EL (cell line): ENCODE results near the gene CATSPERD.
A peak's percentile ranks its signal among the peaks of the same experiment; 100 is the strongest.
"Not testable (repeated sequence)": the region's sequence is repeated elsewhere in the genome, so short reads cannot be mapped to it uniquely, and the experiment has no call there.

ENCODE experiments used
- DNase-seq: peaks from one replicate; pipeline ENCODE4 v3.0.0-alpha.2; 2016

The CATSPERD gene

DNA sequence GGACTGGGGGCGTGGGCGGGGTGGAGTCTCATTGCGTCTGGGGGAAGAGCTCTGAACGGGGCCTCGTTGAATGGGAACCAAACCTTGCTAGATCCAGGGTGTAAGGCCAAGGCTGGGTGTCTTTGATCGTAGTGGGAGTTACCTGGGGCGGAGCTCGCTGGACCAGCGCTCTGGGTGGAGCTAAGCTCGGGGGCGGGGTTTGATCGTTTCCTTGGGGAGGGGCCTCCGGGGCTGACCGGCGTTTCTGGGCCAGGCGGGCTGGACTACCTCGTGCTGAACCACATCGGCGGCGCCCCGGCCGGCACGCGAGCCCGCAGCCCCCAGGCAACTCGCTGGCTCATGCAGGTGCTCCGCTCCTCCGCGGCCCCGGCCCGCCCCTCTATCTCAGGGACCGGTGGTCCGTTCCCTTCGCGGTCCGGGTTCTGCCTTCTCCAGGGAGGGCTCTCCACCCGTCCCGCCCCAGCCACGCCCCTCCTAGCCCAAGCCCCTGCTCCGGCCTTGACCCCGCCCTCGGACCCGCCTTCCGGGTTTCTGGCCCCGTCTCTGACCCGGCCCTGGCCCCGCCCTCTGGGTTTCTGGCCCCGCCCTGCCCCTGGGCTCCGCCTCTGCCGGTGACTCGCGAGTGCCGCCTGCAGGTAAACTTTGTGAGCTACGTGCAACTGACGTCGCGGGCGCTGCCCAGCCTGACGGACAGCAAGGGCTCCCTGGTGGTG, 33.6 kb upstream of the CATSPERD start:
- peak; percentile 95 for DNase-seq

GRCh38 chr19:5687360-5688198, 32.9 kb upstream of the CATSPERD start:
- DNase-seq = no peak

DNA sequence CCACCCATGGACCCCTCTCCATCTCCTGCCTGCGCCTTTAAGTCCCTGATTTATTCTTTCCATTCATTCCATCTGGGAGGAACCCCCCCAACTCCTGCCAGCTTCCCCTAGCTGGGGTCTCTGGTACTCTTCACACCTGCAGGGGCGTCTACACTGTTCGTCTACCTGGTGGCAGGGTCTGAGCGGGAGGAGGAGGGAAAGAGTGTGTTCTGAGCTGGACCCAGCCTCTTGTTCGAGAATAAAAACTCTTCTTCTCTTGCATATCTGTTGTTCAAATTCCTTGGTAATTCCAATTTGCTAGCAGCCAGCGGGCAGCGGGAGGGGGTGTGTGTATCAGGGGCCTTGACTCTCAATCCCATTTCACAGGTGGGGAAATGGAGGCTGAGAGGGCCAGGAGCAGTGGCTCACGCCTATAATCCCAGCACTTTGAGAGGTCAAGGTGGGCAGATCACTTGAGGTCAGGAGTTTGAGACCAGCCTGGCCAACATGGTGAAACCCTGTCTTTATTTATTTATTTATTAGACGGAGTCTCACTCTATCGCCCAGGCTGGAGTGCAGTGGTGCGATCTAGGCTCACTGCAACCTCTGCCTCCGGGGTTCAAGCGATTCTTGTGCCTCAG, 32.1 kb upstream of the CATSPERD start:
- not testable (repeated sequence) for DNase-seq

DNA sequence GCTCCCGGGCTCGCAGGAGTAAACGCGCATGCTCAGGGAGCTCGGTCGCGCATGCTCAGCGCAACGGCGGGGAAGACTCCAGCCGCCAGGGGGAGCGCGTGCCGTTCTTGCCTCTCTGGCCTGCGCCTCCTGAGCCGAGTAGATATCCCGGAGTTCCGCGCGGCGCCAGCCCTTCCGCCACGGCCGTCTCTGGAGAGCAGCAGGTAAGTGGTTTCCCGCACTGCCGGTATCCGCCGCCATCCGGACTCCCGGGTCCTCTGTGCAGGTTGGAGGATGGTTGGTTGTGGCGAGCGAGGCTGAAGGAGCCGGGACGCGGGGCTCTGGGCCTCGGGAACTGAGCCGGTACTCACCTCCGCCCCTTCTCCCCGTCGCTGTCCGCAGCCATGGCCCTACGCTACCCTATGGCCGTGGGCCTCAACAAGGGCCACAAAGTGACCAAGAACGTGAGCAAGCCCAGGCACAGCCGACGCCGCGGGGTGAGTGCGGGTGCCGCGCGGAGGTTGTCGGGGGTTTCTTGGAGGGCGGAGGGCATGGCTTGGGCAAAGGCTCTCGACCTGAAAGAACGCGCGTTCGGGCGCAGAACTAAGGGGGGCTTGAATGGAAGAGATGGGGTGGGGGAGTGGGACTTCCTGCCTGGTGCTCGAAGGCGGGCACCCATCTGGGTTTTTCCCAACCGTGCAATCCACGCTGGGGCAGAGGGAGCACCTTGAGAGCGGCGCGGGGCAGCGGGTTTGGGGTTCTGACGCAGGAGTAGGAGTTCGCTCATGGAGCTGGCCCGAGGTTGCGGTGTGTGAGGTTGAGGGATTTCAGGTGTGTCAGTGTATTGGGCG, 30.1 kb upstream of the CATSPERD start, which contains the start of gene RPL36:
TSS of gene RPL36 (plus strand) at position 171 of the 830 bp plus-strand sequence. CDS start at position 384, 213 bp downstream.
- peak; percentile 96 for DNase-seq

- DNase-seq = peak; percentile 59
Observed at GRCh38 chr19:5690955-5691821, 29.2 kb upstream of the CATSPERD start.

DNA sequence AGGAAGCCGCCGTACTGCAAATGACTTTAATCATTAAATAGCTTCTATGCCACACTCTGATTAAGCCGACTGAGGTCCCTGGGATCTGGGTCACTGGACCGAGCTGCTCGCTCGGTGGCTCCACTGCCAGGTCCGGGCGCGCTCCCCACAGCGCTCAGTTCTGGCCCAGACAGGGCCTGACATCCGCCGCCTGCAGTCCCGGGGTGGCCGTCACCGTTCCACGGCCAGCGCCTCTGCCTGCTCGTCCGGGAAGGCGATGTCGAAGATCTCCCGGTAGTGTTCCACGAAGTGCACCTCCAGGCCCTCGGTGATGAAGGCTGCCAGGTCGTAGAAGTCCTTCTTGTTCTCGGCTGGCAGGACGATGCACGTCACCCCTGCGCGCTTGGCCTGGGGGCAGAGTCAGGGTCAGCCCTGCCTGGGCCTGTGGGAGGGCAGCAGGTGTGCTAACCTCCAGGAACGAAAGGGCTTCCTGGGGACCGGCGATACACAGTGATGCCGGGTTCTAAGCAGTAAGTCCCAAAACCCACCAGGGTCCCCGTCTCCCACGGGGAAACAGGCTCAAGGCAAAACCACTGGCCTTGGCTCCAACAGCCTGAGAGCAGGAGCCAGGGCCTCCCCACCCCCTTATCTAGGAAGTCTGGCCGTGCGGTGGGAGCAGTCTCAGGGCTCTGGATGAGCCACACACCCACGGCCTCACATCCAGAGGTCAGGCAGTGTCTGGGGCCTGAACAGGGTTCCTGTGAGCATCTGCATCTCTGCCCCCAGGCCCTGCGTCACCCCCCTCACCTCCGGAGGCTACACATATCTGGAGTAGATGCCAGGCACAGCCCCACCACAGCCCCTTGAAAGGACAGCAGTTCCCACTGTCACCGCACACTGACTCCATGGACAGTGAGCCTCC, 28.4 kb upstream of the CATSPERD start:
- DNase-seq = peak; percentile 42

GRCh38 chr19:5692723-5693194, 27.7 kb upstream of the CATSPERD start:
- peak; percentile 37 for DNase-seq

- DNase-seq = no peak
Observed at GRCh38 chr19:5693195-5694166, 27.0 kb upstream of the CATSPERD start.

DNA sequence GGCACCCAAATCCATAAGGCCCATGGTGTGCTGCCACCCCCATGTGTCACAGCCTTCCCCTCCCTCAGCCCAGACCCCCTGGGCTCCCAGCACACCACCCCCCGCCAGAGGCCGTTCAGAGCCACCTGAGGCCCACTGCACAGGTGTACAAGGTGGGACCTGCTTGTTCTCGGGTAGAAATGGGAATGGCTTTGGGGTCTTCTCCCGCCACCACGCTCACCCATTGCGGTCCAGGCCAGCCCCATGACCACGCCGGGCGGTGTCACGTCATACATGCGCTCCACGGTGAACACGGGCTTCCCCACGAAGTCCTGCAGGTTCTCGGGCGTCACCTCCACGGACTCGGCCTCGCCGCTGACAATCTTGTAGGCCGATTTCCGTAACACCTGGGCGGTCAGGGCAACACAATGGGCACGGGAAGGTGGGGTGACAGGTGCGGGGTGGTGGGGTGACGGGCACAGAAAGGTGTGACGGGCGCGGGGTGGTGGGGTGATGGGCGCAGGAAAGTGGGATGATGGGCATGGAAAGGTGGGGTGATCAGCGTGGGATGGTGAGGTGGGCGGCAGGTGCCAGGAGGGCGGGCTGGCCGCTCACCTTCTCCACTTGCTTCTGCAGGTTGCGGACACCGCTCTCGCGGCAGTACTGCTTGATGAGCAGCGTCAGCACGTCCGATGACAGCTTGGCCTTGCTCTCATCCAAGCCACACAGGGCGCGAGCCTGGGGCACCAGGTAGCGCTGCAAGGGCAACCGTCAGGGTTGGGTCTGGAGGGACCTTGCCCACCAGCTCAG, 26.1 kb upstream of the CATSPERD start:
- DNase-seq = no peak

- DNase-seq = no peak
Observed at GRCh38 chr19:5694956-5695648, 25.3 kb upstream of the CATSPERD start.

DNA sequence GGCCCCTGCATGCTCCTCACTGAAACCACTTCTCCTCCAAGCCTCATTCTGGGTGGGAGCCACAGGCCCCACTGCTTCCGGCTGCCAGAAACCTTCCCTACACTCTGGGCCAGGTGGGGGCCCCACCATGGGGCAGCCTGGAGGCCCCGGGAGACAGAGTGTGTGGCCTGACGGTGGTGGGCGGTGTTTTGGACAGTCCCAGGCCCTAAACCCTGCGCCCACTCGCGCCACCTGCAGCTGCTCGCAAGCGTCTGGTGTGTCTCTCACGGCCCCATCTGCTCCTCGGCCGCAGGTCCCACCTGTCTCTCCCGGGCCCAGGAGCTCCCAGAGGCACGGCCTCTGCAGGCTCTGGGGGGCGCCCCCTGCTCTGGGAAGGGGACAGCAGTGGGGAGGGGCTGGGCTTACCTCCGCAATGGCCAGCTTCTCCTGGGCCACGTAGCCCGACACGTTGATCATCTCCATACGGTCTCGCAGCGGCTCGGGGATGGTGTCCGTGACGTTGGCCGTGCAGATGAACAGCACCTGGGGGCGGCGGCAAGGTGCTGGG, 24.7 kb upstream of the CATSPERD start:
- no peak for DNase-seq

GRCh38 chr19:5696196-5697021, 24.0 kb upstream of the CATSPERD start:
- no peak for DNase-seq

DNA sequence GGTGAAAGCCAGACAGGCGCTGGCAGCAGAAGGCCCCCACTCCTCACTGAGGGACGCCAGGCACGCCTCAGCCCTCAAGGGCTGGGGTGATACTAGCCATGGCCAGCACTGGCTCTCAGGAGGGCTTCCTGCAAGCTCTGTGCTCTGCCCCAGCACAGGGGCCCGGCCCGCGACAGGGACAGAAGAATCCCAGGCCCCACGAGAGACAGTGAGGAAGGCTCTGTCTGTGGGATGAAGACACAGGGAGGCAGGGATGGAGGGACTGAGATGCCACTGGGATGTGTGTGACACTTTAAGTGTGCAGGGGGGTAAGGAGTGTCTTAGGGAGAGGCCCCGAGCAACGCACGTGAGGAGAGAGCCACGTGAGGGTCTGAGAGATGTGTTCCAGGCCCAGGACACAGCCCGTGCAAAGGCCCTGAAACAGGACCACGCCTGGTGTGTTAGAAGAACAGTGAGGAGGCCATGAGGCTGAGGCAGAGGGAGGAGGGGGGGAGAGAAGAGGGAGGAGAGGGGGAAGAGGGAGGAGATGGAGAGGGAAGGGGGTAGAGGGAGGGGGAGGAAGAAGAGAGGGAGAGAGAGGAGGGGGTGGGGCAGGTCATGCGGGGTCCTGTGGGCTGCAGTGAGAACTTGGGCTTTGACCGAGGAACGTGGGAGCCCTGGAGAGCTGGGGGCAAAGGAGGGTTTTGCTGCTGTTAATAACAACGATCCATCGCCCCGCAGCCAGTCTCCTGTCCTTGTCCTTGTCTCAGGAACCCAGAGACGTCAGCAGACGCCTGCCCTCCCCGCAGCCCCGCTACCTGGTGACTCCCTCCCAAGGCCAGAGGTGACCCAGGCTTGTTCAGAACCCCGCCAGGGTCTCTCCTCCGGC, 23.2 kb upstream of the CATSPERD start:
- DNase-seq = no peak

GRCh38 chr19:5697890-5698634, 22.4 kb upstream of the CATSPERD start:
- no peak for DNase-seq
